ENCODE measurements around the gene USP17L18.
"Not testable (repeated sequence)": the region's sequence is repeated elsewhere in the genome, so short reads cannot be mapped to it uniquely, and the experiment has no call there.

DNA sequence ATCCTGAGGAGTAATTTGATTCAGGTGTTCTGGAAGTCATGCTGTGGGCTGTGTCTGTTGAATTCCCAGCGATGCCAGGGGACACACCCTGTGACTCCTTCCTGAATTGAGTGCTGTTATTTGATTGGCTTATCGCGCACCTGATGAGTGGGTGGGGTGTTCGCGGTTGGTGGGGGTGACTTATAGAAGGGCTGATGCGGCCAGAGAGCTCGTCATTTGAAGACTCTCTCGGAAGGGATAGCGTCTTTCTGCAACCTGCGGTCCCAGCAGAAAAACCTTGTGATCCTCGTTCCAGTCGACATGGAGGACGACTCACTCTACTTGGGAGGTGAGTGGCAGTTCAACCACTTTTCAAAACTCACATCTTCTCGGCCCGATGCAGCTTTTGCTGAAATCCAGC, 9.4 kb downstream of the USP17L18 start, which contains the start of gene USP17L20:
- TF ChIP-seq TAF1 (IDR thresholded peaks at IDR 0.05; ENCODE audit: low read depth, low read length); POLR2AphosphoS5 (IDR thresholded peaks at IDR 0.05; ENCODE audit: low read depth, low read length); POLR2A (IDR thresholded peaks at IDR 0.05; ENCODE audit: low read depth, low read length); SPI1 (IDR thresholded peaks at IDR 0.05; ENCODE audit: low read depth, low read length); PAX5 (IDR thresholded peaks at IDR 0.05; ENCODE audit: insufficient read depth, low read length, severe bottlenecking): not testable (repeated sequence)

Measured in GM12891 (cell line).